ENCODE measurements around the gene YES1.

- TF ChIP-seq CHD7 (IDR thresholded peaks at IDR 0.05; ENCODE audit: insufficient replicate concordance, low read length) (no peak), CEBPB (IDR thresholded peaks at IDR 0.05; ENCODE audit: low read depth, low read length) (no peak), MAX (IDR thresholded peaks at IDR 0.05) (no peak), YY1 (IDR thresholded peaks at IDR 0.05; ENCODE audit: low read depth, low read length) (no peak), TEAD4 (IDR thresholded peaks at IDR 0.05; ENCODE audit: low read depth, low read length) (no peak), POLR2AphosphoS5 (IDR thresholded peaks at IDR 0.05; ENCODE audit: low read depth, low read length) (no peak; the same call in 1 of the 2 replicates), CTCF (IDR thresholded peaks at IDR 0.05; ENCODE audit: control extremely low read depth in 1 of 3, insufficient read depth in 1 of 3, low read depth in 1 of 3, low read length in 3 of 3) (no peak), EZH2 (IDR thresholded peaks at IDR 0.05; ENCODE audit: low read depth, low read length, severe bottlenecking) (no peak), JUND (IDR thresholded peaks at IDR 0.05; ENCODE audit: low read length) (no peak), CHD1 (IDR thresholded peaks at IDR 0.05; ENCODE audit: low read depth, low read length) (no peak), RXRA (IDR thresholded peaks at IDR 0.05; ENCODE audit: insufficient read depth, low read depth, low read length) (no peak), CHD2 (IDR thresholded peaks at IDR 0.05; ENCODE audit: low read length) (no peak), TAF1 (IDR thresholded peaks at IDR 0.05; ENCODE audit: low read depth, low read length) (no peak), HDAC6 (IDR thresholded peaks at IDR 0.05; ENCODE audit: low read depth, low read length) (no peak)
Measured at GRCh38 chr18:676069-676468, 136.0 kb downstream of the YES1 start.
